ENCODE measurements around the gene HOXD10. TPM values are rescaled to one million over a fixed set of nuclear protein-coding genes. Genes with fewer than 3 reads are reported as not detected.

Gene HOXD10
- total and polyA plus RNA-seq, 5 experiments from 2014 or later: not detected

- Mint-ChIP-seq H3K4me3 (peak overlapping the region in 7 of 10 donors; percentile 4 to 68 (median 50)), H3K4me1 (peaks cover 9 to 36% (median 31%) of the 10 kb centered on the region in 4 donors), H3K27me3 (peaks cover 64 to 97% (median 85%) of the 10 kb centered on the region in 5 donors), H3K9me3 (peaks cover 0 to 45% (median 8%) of the 10 kb centered on the region in 9 donors), H3K36me3 (peaks cover 2 to 23% (median 17%) of the 10 kb centered on the region in 3 donors), H3K27ac (peak overlapping the region in 2 of 10 donors; percentile 68 to 74)
- POLR2A ChIA-PET: no interaction called here
- ATAC-seq (no peak), DNase-seq (no peak)
Measured at GRCh38 chr2:176138526-176138922, 21.9 kb downstream of the HOXD10 start.

GRCh38 chr2:176138923-176139660 is 22.5 kb downstream of the HOXD10 start:
- Mint-ChIP-seq H3K4me1 (peaks cover 9 to 36% (median 31%) of the 10 kb centered on the region in 4 donors), H3K27ac (peak overlapping the region in 2 of 10 donors; percentile 74 to 90), H3K36me3 (peaks cover 2 to 21% (median 17%) of the 10 kb centered on the region in 3 donors), H3K27me3 (peaks cover 64 to 97% (median 85%) of the 10 kb centered on the region in 5 donors), H3K4me3 (peak overlapping the region in 9 of 10 donors; percentile 4 to 68 (median 45)), H3K9me3 (peaks cover 0 to 40% (median 8%) of the 10 kb centered on the region in 9 donors)
- ATAC-seq: no peak
- no peak for DNase-seq
- POLR2A ChIA-PET: no interaction called here

GRCh38 chr2:176139661-176140512 is 23.3 kb downstream of the HOXD10 start:
- DNase-seq (no peak), ATAC-seq (no peak)
- Mint-ChIP-seq H3K9me3 (peaks cover 0 to 37% (median 8%) of the 10 kb centered on the region in 9 donors), H3K36me3 (peaks cover 2 to 21% (median 17%) of the 10 kb centered on the region in 3 donors), H3K27ac (peak overlapping the region in 1 of 10 donors; percentile 90), H3K4me3 (peak overlapping the region in 6 of 10 donors; percentile 26 to 68 (median 44)), H3K4me1 (peaks cover 9 to 36% (median 31%) of the 10 kb centered on the region in 4 donors), H3K27me3 (peaks cover 62 to 97% (median 82%) of the 10 kb centered on the region in 5 donors)
- POLR2A ChIA-PET: no interaction called here

GRCh38 chr2:176140513-176141317 is 24.1 kb downstream of the HOXD10 start:
- Mint-ChIP-seq H3K36me3 (peaks cover 2 to 13% (median 12%) of the 10 kb centered on the region in 3 donors), H3K9me3 (peaks cover 0 to 32% (median 8%) of the 10 kb centered on the region in 9 donors), H3K27ac (peak overlapping the region in 1 of 10 donors; percentile 65), H3K27me3 (peaks cover 61 to 97% (median 82%) of the 10 kb centered on the region in 5 donors), H3K4me3 (peak overlapping the region in 9 of 10 donors; percentile 23 to 73 (median 59)), H3K4me1 (peaks cover 8 to 32% (median 27%) of the 10 kb centered on the region in 4 donors)
- DNase-seq: peak; percentile 52 to 84 (median 77)
- peak; percentile 89 to 92 for ATAC-seq
- POLR2A ChIA-PET: no interaction called here

GRCh38 chr2:176142281-176142680 is 25.7 kb downstream of the HOXD10 start:
- Mint-ChIP-seq H3K27me3 (peaks cover 65 to 97% (median 87%) of the 10 kb centered on the region in 5 donors), H3K4me1 (peaks cover 6 to 29% (median 20%) of the 10 kb centered on the region in 4 donors), H3K9me3 (peaks cover 0 to 25% (median 8%) of the 10 kb centered on the region in 9 donors), H3K36me3 (peaks cover 2 to 11% (median 10%) of the 10 kb centered on the region in 3 donors), H3K27ac (peak overlapping the region in 1 of 10 donors; percentile 11), H3K4me3 (no peak overlapping the region)
- POLR2A ChIA-PET: no interaction called here
- ATAC-seq: no peak
- DNase-seq: no peak

GRCh38 chr2:176145085-176145969 is 28.7 kb downstream of the HOXD10 start:
- H3K36me3 Mint-ChIP-seq: no peaks in the 10 kb centered on the region
- peaks cover 62 to 98% (median 86%) of the 10 kb centered on the region in 5 donors for H3K27me3 Mint-ChIP-seq
- DNase-seq: no peak
- POLR2A ChIA-PET: no interaction called here
- peaks cover 0 to 11% (median 0%) of the 10 kb centered on the region in 9 donors for H3K9me3 Mint-ChIP-seq
- no peak overlapping the region for H3K27ac Mint-ChIP-seq
- H3K4me3 Mint-ChIP-seq: no peak overlapping the region
- H3K4me1 Mint-ChIP-seq: peaks cover 2 to 22% (median 12%) of the 10 kb centered on the region in 4 donors
- no peak for ATAC-seq

- no peak for ATAC-seq
- DNase-seq: no peak
- POLR2A ChIA-PET: interaction anchor here (0.5 kb wide), 1 partner anchor 13 kb away, joined by 3 read pairs; no protein-coding TSS in a partner anchor
- H3K27ac Mint-ChIP-seq: no peak overlapping the region
- H3K4me3 Mint-ChIP-seq: no peak overlapping the region
- peaks cover 0 to 9% (median 0%) of the 10 kb centered on the region in 9 donors for H3K9me3 Mint-ChIP-seq
- H3K27me3 Mint-ChIP-seq: peaks cover 65 to 100% (median 87%) of the 10 kb centered on the region in 5 donors
- H3K4me1 Mint-ChIP-seq: peaks cover 4 to 21% (median 11%) of the 10 kb centered on the region in 4 donors
- H3K36me3 Mint-ChIP-seq: no peaks in the 10 kb centered on the region
Measured at GRCh38 chr2:176146101-176146500, 29.5 kb downstream of the HOXD10 start.

GRCh38 chr2:176146645-176147044 is 30.1 kb downstream of the HOXD10 start:
- Mint-ChIP-seq H3K27me3 (peaks cover 63 to 100% (median 87%) of the 10 kb centered on the region in 5 donors), H3K27ac (no peak overlapping the region), H3K9me3 (peaks cover 0 to 7% (median 0%) of the 10 kb centered on the region in 9 donors), H3K4me1 (peaks cover 4 to 17% (median 8%) of the 10 kb centered on the region in 4 donors), H3K36me3 (no peaks in the 10 kb centered on the region), H3K4me3 (no peak overlapping the region)
- POLR2A ChIA-PET: interaction anchor here (0.5 kb wide), 1 partner anchor 14 kb away, joined by 3 read pairs; no protein-coding TSS in a partner anchor
- no peak for DNase-seq
- ATAC-seq: no peak

- peaks cover 4 to 17% (median 9%) of the 10 kb centered on the region in 4 donors for H3K4me1 Mint-ChIP-seq
- no peak for DNase-seq
- no peak for ATAC-seq
- peaks cover 60 to 96% (median 80%) of the 10 kb centered on the region in 5 donors for H3K27me3 Mint-ChIP-seq
- no peaks in the 10 kb centered on the region for H3K36me3 Mint-ChIP-seq
- no peak overlapping the region for H3K27ac Mint-ChIP-seq
- peaks cover 0 to 7% (median 0%) of the 10 kb centered on the region in 9 donors for H3K9me3 Mint-ChIP-seq
- POLR2A ChIA-PET: no interaction called here
- H3K4me3 Mint-ChIP-seq: peak overlapping the region in 2 of 10 donors; percentile 9 to 38
Measured at GRCh38 chr2:176147210-176147799, 30.7 kb downstream of the HOXD10 start.

GRCh38 chr2:176147800-176148496 is 31.4 kb downstream of the HOXD10 start:
- H3K9me3 Mint-ChIP-seq: peaks cover 0 to 7% (median 0%) of the 10 kb centered on the region in 9 donors
- ATAC-seq (no peak), DNase-seq (no peak)
- H3K4me1 Mint-ChIP-seq: peaks cover 4 to 18% (median 11%) of the 10 kb centered on the region in 4 donors
- no peaks in the 10 kb centered on the region for H3K36me3 Mint-ChIP-seq
- peaks cover 60 to 96% (median 79%) of the 10 kb centered on the region in 5 donors for H3K27me3 Mint-ChIP-seq
- H3K4me3 Mint-ChIP-seq: peak overlapping the region in 3 of 10 donors; percentile 9 to 55 (median 50)
- POLR2A ChIA-PET: no interaction called here
- H3K27ac Mint-ChIP-seq: peak overlapping the region in 1 of 10 donors; percentile 69
